ENCODE results near the gene RAPGEF3. TPM values are rescaled to one million over a fixed set of nuclear protein-coding genes. Genes with fewer than 3 reads are reported as not detected.

The RAPGEF3 gene, protein sequence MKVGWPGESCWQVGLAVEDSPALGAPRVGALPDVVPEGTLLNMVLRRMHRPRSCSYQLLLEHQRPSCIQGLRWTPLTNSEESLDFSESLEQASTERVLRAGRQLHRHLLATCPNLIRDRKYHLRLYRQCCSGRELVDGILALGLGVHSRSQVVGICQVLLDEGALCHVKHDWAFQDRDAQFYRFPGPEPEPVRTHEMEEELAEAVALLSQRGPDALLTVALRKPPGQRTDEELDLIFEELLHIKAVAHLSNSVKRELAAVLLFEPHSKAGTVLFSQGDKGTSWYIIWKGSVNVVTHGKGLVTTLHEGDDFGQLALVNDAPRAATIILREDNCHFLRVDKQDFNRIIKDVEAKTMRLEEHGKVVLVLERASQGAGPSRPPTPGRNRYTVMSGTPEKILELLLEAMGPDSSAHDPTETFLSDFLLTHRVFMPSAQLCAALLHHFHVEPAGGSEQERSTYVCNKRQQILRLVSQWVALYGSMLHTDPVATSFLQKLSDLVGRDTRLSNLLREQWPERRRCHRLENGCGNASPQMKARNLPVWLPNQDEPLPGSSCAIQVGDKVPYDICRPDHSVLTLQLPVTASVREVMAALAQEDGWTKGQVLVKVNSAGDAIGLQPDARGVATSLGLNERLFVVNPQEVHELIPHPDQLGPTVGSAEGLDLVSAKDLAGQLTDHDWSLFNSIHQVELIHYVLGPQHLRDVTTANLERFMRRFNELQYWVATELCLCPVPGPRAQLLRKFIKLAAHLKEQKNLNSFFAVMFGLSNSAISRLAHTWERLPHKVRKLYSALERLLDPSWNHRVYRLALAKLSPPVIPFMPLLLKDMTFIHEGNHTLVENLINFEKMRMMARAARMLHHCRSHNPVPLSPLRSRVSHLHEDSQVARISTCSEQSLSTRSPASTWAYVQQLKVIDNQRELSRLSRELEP
- 0.40 to 0.65 TPM (median 0.45 TPM) in 5 replicates for total RNA-seq (2022; extraction: Qiagen RNA extraction)

DNA sequence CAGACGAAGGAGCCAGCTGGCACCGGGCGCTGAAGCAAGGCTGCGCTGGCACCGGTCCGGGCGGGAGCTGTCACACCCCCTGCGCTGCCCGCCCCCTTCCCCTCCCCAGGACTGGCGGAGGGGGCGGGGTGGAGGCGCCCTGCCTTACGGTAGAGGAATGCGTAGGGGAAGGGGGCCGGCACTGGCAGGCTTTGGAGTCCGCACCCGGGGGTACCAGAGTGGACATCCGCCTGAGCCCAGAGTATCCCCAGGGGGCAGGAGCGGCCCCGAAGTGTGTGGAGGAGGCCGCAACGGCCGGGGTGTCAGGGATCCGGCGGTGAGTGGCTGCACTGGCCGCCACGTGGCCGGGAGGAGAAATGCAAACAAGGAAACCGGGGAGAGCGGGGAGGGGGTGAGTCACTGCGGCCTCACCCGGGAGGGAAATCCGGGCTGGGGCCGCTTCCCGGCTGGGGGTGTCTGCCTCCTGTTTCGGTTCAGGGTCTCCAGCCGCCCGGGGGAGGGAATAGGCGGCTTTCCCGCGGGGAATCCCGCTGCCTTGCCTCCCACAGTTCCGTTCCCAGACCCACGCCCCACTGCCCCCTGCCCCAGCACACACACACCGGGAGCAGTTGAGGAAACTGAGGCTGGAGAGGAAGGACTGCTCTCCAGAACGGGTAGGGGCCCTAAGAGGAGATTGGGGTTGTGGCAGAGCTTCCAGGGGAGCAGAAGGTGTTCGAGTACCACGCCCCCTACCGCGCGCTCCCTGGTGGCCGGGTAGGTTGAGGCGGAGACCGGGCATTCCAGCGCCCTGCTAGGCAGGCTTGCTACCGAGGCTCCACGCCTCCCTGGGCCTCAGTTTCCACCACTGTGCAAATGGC is at the start of gene RAPGEF3:
Gene RAPGEF3 (minus strand): TSS at position 47 of the 857 bp plus-strand sequence. CDS start 324 bp downstream, outside the sequence.

DNA sequence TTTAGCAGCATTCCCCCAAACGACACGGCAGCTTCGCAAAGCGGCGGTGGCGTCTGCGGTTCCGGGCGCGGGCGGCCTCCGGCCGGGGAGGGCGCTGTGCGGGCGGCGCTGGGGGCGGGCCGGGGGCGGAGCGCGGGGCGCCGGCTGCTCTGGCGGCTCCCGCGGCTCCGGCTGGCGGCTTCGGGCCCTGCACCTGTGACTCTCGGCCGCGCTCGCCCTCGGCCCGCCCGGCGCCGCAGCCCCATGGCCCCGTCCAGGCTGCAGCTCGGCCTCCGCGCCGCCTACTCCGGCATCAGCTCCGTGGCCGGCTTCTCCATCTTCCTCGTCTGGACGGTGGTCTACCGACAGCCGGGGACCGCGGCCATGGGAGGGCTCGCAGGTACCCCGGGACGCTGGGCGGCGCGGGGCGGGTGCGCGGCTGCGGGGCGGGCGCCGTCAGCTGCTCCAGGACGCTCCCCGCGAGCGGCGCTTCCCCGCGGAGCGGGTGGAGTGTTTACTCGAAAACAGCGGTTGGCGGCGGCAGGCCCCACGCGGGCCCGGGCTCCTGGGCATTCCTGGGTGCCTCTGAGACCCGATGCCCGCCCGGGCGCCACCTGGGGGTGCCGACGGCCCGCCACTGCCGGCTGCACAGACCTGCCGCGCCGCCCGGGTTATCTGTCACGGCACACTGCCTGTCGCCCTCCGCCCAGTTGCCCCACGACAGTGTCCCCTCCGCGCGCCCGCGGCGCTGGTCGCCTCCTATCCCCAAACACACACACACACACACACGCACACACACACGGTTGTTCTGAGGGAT is 14.6 kb upstream of the RAPGEF3 start, which contains the start of gene SLC48A1:
Gene SLC48A1 (plus strand): TSS at position 177 of the 796 bp plus-strand sequence. CDS start 67 bp downstream, at position 244.

DNA sequence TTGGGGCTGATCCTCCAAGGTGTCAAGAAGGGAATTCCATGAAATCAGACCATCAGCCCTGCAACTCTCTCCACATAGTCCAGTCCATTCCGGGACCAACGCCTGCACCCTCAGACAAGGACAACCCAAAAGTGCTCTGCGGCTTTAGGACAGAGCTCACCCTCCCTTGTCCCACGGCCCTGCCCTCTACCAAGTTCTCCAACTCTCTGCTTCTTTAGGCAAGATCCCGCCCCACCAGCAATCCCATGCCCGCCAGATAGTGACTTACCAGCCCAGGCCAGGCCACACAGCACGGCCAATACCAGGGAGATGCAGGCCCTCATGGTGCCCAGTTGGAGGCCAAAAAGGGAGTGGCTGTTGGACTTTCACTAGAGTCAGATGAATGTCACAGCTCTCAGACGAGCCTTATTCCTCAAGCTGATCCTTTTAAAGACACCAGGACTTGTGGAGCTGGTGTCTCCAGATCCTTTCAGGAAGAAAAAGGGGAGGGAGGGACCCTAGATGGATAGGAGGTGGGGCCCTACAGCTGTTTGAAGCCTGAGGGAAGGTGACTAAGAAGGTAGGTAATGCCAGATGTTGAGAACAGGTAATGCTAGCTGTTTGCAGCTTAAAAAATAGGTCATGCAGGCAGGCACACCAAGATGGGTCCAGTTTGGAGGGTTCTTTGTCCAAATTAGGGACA is 33.4 kb downstream of the RAPGEF3 start, which contains the start of gene ENDOU:
Gene ENDOU (minus strand): TSS at position 400 of the 682 bp plus-strand sequence. CDS start 77 bp downstream, at position 323.

DNA sequence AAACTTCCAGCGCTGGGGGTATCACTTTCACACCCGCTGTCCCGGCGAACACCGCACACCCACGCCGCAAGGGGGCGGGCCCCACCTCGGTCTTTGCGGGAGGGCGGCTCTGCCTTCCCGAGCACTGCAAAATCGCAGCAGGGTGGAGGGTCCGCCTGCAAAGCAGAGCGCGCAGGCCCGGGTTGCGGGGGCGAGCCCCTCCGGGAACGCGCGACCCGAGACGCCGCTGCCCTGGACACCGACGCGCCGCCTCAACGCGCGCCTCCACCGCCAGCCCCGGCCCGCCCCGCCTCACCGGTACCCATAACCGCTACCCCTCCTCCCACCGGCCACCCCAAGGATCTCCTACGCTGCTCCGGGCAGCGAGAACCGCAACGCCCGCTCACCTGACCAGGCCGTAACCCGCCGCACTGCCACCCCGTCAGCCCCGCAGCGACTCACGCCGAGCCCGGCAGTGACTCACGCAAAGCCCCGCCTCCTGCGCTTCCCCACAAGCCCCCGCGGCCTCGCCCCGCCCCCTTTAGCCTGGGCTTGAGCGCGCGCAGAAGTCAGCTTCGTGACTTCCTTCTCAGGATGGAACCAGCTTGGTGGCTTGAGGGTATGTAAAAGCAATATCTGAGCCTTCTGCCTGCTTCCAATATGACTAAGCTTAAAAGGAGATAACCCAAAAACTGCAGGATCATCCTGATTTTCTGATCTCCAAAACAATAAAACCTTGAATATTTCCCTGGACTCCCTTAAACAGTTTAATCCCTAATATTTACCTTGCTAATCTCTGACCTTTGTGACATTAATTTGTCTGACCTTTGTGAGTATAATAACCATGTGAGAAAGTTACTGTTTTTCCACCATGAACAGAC is 52.9 kb downstream of the RAPGEF3 start, which contains the start of gene RPAP3:
Gene RPAP3 (minus strand): TSS at position 465 of the 860 bp plus-strand sequence. CDS start 3,190 bp downstream, outside the sequence.

Other genes starting within 250 kb of the RAPGEF3 start
- gene RPAP3, start 52.9 kb downstream of the RAPGEF3 start, total RNA-seq (2022; extraction: Qiagen RNA extraction): 33.1 to 48.7 TPM (median 44.1 TPM) in 5 replicates
- not detected in 5 replicates for gene ENDOU, start 33.4 kb downstream of the RAPGEF3 start, total RNA-seq (2022; extraction: Qiagen RNA extraction)
- gene SLC48A1, start 14.4 kb upstream of the RAPGEF3 start, total RNA-seq (2022; extraction: Qiagen RNA extraction): 20.5 to 29.4 TPM (median 25.2 TPM) in 5 replicates
- 50.9 to 66.1 TPM (median 63.9 TPM) in 5 replicates for gene HDAC7, start 61.0 kb upstream of the RAPGEF3 start, total RNA-seq (2022; extraction: Qiagen RNA extraction)
- gene VDR, start 146.1 kb upstream of the RAPGEF3 start, total RNA-seq (2022; extraction: Qiagen RNA extraction): 2.1 to 3.2 TPM (median 2.9 TPM) in 5 replicates
- gene TMEM106C, start 204.7 kb upstream of the RAPGEF3 start, total RNA-seq (2022; extraction: Qiagen RNA extraction): 119 to 142 TPM (median 127 TPM) in 5 replicates
- 0.07 to 0.15 TPM (median 0.10 TPM) in 4 of 5 replicates, not detected in the other for gene COL2A1, start 245.6 kb upstream of the RAPGEF3 start, total RNA-seq (2022; extraction: Qiagen RNA extraction)

Data from A549 treated with Mapracorat at 1 μM for 4 hours (cell line).